GM23248 (cell line): ENCODE results near the gene ADCY2.

Experiments used
- EZH2 ChIP-seq: fragments of 200-600 bp; sonication (generic); IDR thresholded peaks from 2 replicates; pipeline ENCODE4 v1.6.1; 2018; ENCODE audit warnings: antibody characterized with exemption, mild to moderate bottlenecking; ENCODE audit not compliant: insufficient read depth, poor library complexity, severe bottlenecking
- EZH2phosphoT487 ChIP-seq: fragments of 200-600 bp; sonication (generic); IDR thresholded peaks from 2 replicates; pipeline ENCODE4 v1.6.1; 2018; ENCODE audit warnings: antibody characterized with exemption, moderate library complexity, mild to moderate bottlenecking, low read depth; ENCODE audit not compliant: insufficient read depth

- no peak for TF ChIP-seq EZH2
- no peak for TF ChIP-seq EZH2phosphoT487
Measured at GRCh38 chr5:7445068-7445467, 49.1 kb downstream of the ADCY2 start.
